ENCODE results near the gene CHMP4B.
A peak's percentile ranks its signal among the peaks of the same experiment; 100 is the strongest.

CHMP4B gene

GRCh38 chr20:33810885-33811775 lies at the start of gene CHMP4B:
Gene CHMP4B, plus strand, starts transcription at chr20:33811348. Its CDS starts 121 bp downstream, at chr20:33811469.
- peak; percentile 98 for DNase-seq

- no peak for DNase-seq
Measured at GRCh38 chr20:33761698-33762250, 49.4 kb upstream of the CHMP4B start.

GRCh38 chr20:33765099-33765498 lies 46.0 kb upstream of the CHMP4B start:
- no peak for DNase-seq

GRCh38 chr20:33765592-33765991 lies 45.6 kb upstream of the CHMP4B start:
- no peak for DNase-seq

- DNase-seq = no peak
Measured at GRCh38 chr20:33766686-33767085, 44.5 kb upstream of the CHMP4B start.

- no peak for DNase-seq
Measured at GRCh38 chr20:33767777-33768138, 43.4 kb upstream of the CHMP4B start.

- no peak for DNase-seq
Measured at GRCh38 chr20:33769043-33769442, 42.1 kb upstream of the CHMP4B start.

GRCh38 chr20:33770005-33770404 lies 41.1 kb upstream of the CHMP4B start:
- no peak for DNase-seq

GRCh38 chr20:33771938-33772337 lies 39.2 kb upstream of the CHMP4B start:
- DNase-seq = no peak

GRCh38 chr20:33772439-33772838 lies 38.7 kb upstream of the CHMP4B start:
- no peak for DNase-seq

- DNase-seq = no peak
Measured at GRCh38 chr20:33773412-33774089, 37.6 kb upstream of the CHMP4B start.

GRCh38 chr20:33777816-33778215 lies 33.3 kb upstream of the CHMP4B start:
- no peak for DNase-seq

- no peak for DNase-seq
Measured at GRCh38 chr20:33781133-33781532, 30.0 kb upstream of the CHMP4B start.

- no peak for DNase-seq
Measured at GRCh38 chr20:33781945-33782344, 29.2 kb upstream of the CHMP4B start.

GRCh38 chr20:33783256-33783655 lies 27.9 kb upstream of the CHMP4B start:
- DNase-seq = no peak

GRCh38 chr20:33783818-33784217 lies 27.3 kb upstream of the CHMP4B start:
- DNase-seq = no peak

GRCh38 chr20:33784225-33784624 lies 26.9 kb upstream of the CHMP4B start:
- DNase-seq = no peak

- no peak for DNase-seq
Measured at GRCh38 chr20:33785503-33785902, 25.6 kb upstream of the CHMP4B start.

GRCh38 chr20:33787253-33787891 lies 23.8 kb upstream of the CHMP4B start:
- DNase-seq = no peak

GRCh38 chr20:33788351-33789049 lies 22.6 kb upstream of the CHMP4B start:
- no peak for DNase-seq

- DNase-seq = no peak
Measured at GRCh38 chr20:33789109-33789857, 21.9 kb upstream of the CHMP4B start.

- no peak for DNase-seq
Measured at GRCh38 chr20:33789858-33790182, 21.3 kb upstream of the CHMP4B start.
